Natural killer cell (primary cell): ENCODE measurements around the gene AP3S1. TPM values are rescaled to one million over a fixed set of nuclear protein-coding genes. Genes with fewer than 3 reads are reported as not detected.

Experiments used
- ATAC-seq, 3 donors: fragments of 150-1000 bp in 2 of 3; fragments of 200-7000 bp in 1 of 3; cut with Tn5 transposase; 1 replicate in 1 of 3; 2 replicates in 2 of 3; pipeline ENCODE4 v1.10.0; 2021; ENCODE audit warnings: mild to moderate bottlenecking in 2 of 3, moderate library complexity in 2 of 3
- DNase-seq, 2 donors: peaks; one replicate each; pipeline versions ENCODE4 v3.0.0 to v3.0.0-alpha.2; 2013 to 2021; ENCODE audit warnings: mixed read lengths in 1 of 2
- H3K27ac ChIP-seq: one replicate; pipeline ENCODE4 v1.5.1; 2013; ENCODE audit warnings: mild to moderate bottlenecking, low read length
- H3K27me3 ChIP-seq: one replicate; pipeline ENCODE4 v1.6.1; 2013; ENCODE audit warnings: low read length; ENCODE audit not compliant: control insufficient read depth, insufficient read depth
- H3K36me3 ChIP-seq: one replicate; pipeline ENCODE4 v1.6.1; 2013; ENCODE audit warnings: low read length; ENCODE audit not compliant: control insufficient read depth, insufficient read depth
- H3K4me1 ChIP-seq: one replicate; pipeline ENCODE4 v1.6.1; 2013; ENCODE audit warnings: low read length; ENCODE audit not compliant: control insufficient read depth, insufficient read depth
- H3K4me3 ChIP-seq: one replicate; pipeline ENCODE4 v1.5.1; 2013; ENCODE audit warnings: low read length
- H3K9me3 ChIP-seq: one replicate; pipeline ENCODE4 v1.6.1; 2013; ENCODE audit warnings: low read length; ENCODE audit not compliant: control insufficient read depth, insufficient read depth
- H3K27ac Mint-ChIP-seq, 2 donors: one replicate each; pipeline ENCODE4 v1.8.0; 2022; ENCODE audit warnings: mild to moderate bottlenecking in 2 of 2, mixed read lengths in 2 of 2, moderate library complexity in 1 of 2
- H3K27me3 Mint-ChIP-seq, 2 donors: one replicate each; pipeline ENCODE4 v1.8.0; 2022; ENCODE audit warnings: low read depth in 2 of 2, mixed read lengths in 2 of 2
- H3K36me3 Mint-ChIP-seq: one replicate; pipeline ENCODE4 v1.8.0; 2022; ENCODE audit warnings: mixed read lengths
- H3K4me1 Mint-ChIP-seq, 2 donors: one replicate each; pipeline ENCODE4 v1.8.0; 2022; ENCODE audit warnings: mixed read lengths in 2 of 2
- H3K4me3 Mint-ChIP-seq: one replicate; pipeline ENCODE4 v1.8.0; 2022; ENCODE audit warnings: mild to moderate bottlenecking, moderate library complexity, mixed read lengths
- H3K9me3 Mint-ChIP-seq, 2 donors: one replicate each; pipeline ENCODE4 v1.8.0; 2022; ENCODE audit warnings: mixed read lengths in 2 of 2
- CTCF ChIP-seq: fragments of 200-600 bp; IDR thresholded peaks from one replicate; pipeline ENCODE4 v1.8.0; 2022; ENCODE audit warnings: antibody characterized with exemption
- WGBS: methylation state at CpG from one replicate; pipeline ENCODE4 v1.1.7; 2013; ENCODE audit warnings: missing lambda C conversion rate; ENCODE audit not compliant: insufficient coverage; 5-methylcytosine and 5-hydroxymethylcytosine counted together
- intact Hi-C: fragments of 100-400 bp; cut with micrococcal nuclease; formaldehyde crosslinking; loops from one replicate; pipeline ENCODE4 v1.14.2; 2022
- total RNA-seq, 4 donors: library from RNA; stranded (reverse); fragments of 120-200 nt in 1 of 4; gene quantifications; one replicate each; pipeline versions ENCODE4 v1.2.3 to v1.2.4, GENCODE V29; 2013 to 2022

AP3S1 gene
- total RNA-seq, 3 donors from 2014 or later (not counting 1 experiment from before 2014, with no cell fraction given) = 35.5 to 57.9 (median 37.1) TPM

- ATAC-seq (no peak), DNase-seq (no peak)
- Histone ChIP-seq H3K4me1 (no peaks in the 10 kb centered on the region), H3K27me3 (no peaks in the 10 kb centered on the region), H3K9me3 (no peaks in the 10 kb centered on the region), H3K27ac (no peak overlapping the region), H3K36me3 (no peaks in the 10 kb centered on the region), H3K4me3 (no peak overlapping the region)
- no peak overlapping the region for H3K4me3 Mint-ChIP-seq
- no peaks in the 10 kb centered on the region for H3K9me3 Mint-ChIP-seq
- intact Hi-C loops = no loop called here
- H3K27ac Mint-ChIP-seq = no peak overlapping the region
- H3K4me1 Mint-ChIP-seq = no peaks in the 10 kb centered on the region
- peaks cover 0 to 4% of the 10 kb centered on the region in 2 donors for H3K27me3 Mint-ChIP-seq
- 85% methylated on average over 4 of the region's 4 CpGs for WGBS
- no peak for TF ChIP-seq CTCF
- no peaks in the 10 kb centered on the region for H3K36me3 Mint-ChIP-seq
Observed at GRCh38 chr5:115940080-115940810, 98.5 kb downstream of the AP3S1 start.

- Histone ChIP-seq H3K36me3 (no peaks in the 10 kb centered on the region), H3K4me1 (no peaks in the 10 kb centered on the region), H3K4me3 (no peak overlapping the region), H3K9me3 (no peaks in the 10 kb centered on the region), H3K27ac (no peak overlapping the region), H3K27me3 (no peaks in the 10 kb centered on the region)
- ATAC-seq (no peak), DNase-seq (no peak)
- WGBS = 86% methylated on average over 9 of the region's 9 CpGs
- H3K27me3 Mint-ChIP-seq = peaks cover 0 to 4% of the 10 kb centered on the region in 2 donors
- H3K27ac Mint-ChIP-seq = no peak overlapping the region
- H3K9me3 Mint-ChIP-seq = no peaks in the 10 kb centered on the region
- no peaks in the 10 kb centered on the region for H3K36me3 Mint-ChIP-seq
- intact Hi-C loops = no loop called here
- no peaks in the 10 kb centered on the region for H3K4me1 Mint-ChIP-seq
- TF ChIP-seq CTCF = no peak
- H3K4me3 Mint-ChIP-seq = no peak overlapping the region
Observed at GRCh38 chr5:115941051-115941675, 99.4 kb downstream of the AP3S1 start.

GRCh38 chr5:115944501-115944900 lies 102.8 kb downstream of the AP3S1 start:
- Histone ChIP-seq H3K27me3 (no peaks in the 10 kb centered on the region), H3K36me3 (no peaks in the 10 kb centered on the region), H3K9me3 (no peaks in the 10 kb centered on the region), H3K27ac (no peak overlapping the region), H3K4me1 (no peaks in the 10 kb centered on the region), H3K4me3 (no peak overlapping the region)
- DNase-seq (no peak), ATAC-seq (no peak)
- 92% methylated on average over 3 of the region's 3 CpGs for WGBS
- no peaks in the 10 kb centered on the region for H3K9me3 Mint-ChIP-seq
- no peak for TF ChIP-seq CTCF
- H3K27me3 Mint-ChIP-seq = peaks cover 0 to 4% of the 10 kb centered on the region in 2 donors
- H3K4me1 Mint-ChIP-seq = no peaks in the 10 kb centered on the region
- no peaks in the 10 kb centered on the region for H3K36me3 Mint-ChIP-seq
- intact Hi-C loops = no loop called here
- H3K4me3 Mint-ChIP-seq = no peak overlapping the region
- no peak overlapping the region for H3K27ac Mint-ChIP-seq
